ENCODE results near the gene TNF. TPM values are rescaled to one million over a fixed set of nuclear protein-coding genes. Genes with fewer than 3 reads are reported as not detected.

Gene TNF
- total RNA-seq: not detected

DNA sequence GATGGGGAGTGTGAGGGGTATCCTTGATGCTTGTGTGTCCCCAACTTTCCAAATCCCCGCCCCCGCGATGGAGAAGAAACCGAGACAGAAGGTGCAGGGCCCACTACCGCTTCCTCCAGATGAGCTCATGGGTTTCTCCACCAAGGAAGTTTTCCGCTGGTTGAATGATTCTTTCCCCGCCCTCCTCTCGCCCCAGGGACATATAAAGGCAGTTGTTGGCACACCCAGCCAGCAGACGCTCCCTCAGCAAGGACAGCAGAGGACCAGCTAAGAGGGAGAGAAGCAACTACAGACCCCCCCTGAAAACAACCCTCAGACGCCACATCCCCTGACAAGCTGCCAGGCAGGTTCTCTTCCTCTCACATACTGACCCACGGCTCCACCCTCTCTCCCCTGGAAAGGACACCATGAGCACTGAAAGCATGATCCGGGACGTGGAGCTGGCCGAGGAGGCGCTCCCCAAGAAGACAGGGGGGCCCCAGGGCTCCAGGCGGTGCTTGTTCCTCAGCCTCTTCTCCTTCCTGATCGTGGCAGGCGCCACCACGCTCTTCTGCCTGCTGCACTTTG lies at the start of gene TNF:
Gene TNF (plus strand): TSS at position 231 of the 567 bp plus-strand sequence. CDS start 177 bp downstream, at position 408.

DNA sequence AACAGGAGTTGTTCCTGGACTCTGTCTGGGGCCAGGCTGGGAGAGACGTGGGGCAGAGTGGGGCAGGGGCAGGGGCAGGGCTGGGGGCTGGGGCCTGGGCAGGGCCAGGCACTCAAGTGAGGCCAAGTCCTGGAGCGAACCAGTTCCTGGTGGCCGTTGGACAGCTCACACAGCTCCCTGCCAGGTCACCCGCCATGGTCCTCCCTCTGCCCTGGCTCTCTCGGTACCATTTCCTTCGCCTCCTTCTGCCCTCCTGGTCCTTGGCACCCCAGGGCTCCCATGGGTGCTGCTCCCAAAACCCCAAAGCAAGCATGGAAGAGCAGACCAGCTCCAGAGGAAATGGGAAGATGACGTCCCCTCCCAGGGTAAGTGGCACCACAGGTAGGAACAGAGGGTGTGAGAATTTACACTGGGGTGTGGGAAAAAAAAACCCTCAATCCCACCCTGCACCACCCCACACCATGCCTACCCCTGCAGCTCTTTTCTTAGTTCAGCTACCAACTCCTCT lies 46.5 kb upstream of the TNF start, which contains the start of gene MCCD1:
Gene MCCD1 (plus strand): TSS at position 142 of the 508 bp plus-strand sequence. CDS start 53 bp downstream, at position 195.

DNA sequence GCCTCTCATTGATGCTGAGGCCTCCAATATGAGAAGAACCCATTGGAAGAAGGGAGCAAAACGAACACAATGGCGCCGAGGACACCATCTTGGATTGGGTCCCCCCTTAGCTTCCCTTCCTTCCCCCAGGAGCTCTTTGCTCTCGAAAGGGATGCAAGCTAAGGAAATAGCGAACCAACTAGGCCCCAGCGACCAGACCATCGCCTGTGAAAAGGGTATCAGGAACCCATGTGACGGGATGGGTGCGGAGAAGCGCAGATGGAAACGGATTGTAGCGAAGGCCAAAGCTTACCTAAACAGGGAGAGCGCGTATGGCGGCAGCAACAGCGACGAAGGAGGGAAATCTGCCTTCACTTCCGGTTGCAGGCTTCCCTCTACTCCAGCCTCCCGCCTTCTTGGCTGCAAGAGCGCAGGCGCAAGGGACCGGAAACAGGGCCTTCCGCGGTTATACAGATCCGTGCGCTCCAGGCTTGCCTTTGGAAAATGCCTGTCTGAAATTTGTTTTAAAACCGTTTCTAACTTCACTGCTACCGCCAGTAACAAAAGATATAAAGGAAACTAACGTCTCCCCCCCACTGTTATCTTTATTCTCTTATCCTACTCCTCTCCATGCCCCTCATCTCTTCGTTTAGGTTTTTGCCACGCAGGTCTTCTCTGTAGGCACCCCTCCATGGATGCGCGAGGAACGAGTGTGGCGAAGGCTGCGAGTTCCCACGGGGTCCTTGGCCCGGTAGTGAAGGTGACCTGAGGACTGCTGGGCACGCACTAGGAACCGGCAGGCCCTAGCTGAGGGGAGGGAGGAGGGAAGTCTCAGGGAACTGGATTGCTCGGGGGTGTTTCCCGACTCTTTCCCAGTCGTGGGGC lies 33.5 kb upstream of the TNF start, which contains the start of gene DDX39B:
Gene DDX39B (minus strand): TSS at position 346 of the 864 bp plus-strand sequence. CDS start 1,471 bp downstream, outside the sequence.

DNA sequence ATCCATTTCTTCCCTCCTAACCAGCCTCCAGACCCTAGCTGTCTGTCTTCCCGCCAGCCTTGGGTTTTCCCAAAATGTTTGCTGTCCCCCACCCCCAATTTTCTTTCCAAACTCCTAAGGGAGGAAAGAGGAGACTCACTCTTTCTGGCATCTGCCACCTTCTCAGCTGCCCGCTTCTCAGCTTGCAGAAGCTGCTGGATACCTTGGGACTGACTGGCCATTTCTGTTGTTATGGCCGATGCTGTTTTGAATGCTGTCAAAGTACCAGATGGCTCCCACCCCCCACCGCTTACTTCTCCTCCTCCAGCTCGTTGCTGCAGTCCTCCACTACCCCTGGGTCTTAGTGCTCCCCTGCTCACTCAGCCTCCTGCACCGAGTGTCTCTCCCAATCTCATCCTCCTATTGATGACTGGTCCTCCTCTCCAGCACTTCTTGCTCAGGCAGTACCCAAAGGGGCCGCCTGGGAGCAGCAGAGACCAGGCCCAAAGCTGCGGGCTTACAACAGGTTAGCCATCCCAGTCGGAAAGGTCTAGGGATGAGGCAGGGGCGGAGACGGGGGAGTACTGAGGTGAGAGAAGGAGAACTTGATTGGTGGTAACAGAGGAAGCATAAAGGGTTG lies 28.9 kb upstream of the TNF start, which contains the start of gene ATP6V1G2:
Gene ATP6V1G2 (minus strand): TSS at position 270 of the 619 bp plus-strand sequence. CDS start 49 bp downstream, at position 221.

DNA sequence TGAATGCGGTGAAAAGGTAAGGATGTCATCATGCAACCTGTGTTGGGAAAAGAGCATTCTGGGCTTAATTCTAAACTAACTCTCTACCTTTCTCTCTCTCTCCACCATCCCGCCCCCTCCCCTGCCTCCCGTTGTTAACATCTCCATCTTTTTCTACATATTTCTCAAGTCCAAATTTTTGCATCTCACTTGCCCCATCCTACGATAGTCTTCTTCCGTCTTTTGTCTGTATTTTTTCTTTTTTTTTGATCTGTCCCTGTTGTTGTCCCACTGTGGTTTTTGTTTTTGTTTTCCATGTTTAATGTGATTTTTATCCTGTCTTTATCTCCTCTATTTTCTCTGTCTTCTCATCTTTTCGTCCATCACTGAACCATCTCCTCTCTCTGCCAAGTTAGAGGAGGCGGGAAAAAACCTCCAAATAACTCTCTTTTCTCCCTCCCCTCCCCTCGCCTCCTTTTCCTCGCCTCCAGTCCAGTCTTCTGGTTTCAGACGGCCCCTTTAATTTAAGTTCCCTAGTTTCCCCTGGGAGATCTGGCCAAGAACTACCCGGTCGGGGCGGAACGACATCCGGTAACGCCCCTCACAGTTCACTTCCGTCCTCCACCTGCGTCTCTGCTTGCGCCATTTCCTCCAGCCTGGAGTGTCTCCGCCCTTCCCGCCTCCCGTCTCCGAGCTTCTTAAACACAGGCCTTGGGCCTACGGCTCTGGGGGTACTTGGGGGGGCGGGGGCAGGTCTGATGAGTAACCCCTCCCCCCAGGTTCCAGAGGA lies 28.2 kb upstream of the TNF start, which contains the start of gene NFKBIL1:
Gene NFKBIL1 (plus strand): TSS at position 651 of the 769 bp plus-strand sequence. CDS start 87 bp downstream, at position 738.

DNA sequence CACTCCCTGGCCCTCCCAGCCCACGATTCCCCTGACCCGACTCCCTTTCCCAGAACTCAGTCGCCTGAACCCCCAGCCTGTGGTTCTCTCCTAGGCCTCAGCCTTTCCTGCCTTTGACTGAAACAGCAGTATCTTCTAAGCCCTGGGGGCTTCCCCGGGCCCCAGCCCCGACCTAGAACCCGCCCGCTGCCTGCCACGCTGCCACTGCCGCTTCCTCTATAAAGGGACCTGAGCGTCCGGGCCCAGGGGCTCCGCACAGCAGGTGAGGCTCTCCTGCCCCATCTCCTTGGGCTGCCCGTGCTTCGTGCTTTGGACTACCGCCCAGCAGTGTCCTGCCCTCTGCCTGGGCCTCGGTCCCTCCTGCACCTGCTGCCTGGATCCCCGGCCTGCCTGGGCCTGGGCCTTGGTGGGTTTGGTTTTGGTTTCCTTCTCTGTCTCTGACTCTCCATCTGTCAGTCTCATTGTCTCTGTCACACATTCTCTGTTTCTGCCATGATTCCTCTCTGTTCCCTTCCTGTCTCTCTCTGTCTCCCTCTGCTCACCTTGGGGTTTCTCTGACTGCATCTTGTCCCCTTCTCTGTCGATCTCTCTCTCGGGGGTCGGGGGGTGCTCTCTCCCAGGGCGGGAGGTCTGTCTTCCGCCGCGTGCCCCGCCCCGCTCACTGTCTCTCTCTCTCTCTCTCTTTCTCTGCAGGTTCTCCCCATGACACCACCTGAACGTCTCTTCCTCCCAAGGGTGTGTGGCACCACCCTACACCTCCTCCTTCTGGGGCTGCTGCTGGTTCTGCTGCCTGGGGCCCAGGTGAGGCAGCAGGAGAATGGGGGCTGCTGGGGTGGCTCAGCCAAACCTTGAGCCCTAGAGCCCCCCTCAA lies 3.1 kb upstream of the TNF start, which contains the start of gene LTA:
Gene LTA (plus strand): TSS at position 249 of the 871 bp plus-strand sequence. CDS start 454 bp downstream, at position 703.

DNA sequence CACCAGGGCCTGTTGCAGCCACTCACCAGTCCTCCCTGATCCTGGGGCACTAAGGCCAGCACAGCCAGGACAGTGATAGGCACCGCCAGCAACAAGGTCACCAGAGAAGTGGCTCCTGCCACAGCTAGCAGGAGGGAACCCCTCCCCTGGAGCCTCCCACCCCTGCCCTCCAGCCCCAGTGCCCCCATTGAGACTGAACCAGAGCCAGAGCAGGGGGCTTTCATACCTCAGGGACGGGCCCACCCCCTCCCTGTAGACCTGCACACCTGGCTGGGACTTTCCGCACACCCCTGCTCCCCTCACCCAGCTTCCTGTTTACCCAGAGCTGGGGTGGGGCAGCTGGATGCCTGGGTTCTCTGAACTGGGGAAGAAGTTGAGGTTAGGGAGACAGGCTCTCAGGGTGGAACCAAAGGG lies 6.9 kb downstream of the TNF start, which contains the start of gene LTB:
Gene LTB (minus strand): TSS at position 195 of the 414 bp plus-strand sequence. CDS start 7 bp downstream, at position 188.

DNA sequence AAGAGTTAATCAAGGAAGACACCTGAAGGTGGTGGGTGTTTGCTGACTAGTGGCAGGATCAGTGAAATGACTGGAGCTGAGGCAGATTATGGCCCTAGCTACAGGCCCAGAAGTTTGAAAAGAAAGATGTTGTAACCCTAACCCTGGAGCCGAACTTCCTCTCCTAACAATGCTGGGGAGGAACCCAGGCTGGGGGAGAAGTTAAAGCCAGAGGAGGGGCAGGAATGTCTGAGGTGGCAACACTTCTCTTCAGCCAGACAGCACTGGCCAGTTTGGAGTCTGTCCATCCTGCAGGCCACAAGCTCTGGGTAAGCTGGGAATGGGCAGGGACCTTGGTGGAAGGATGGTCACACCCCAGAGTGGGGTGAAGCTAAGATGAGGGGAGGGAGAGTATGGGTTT lies 10.6 kb downstream of the TNF start, which contains the start of gene LST1:
Gene LST1 (plus strand): TSS at position 270 of the 400 bp plus-strand sequence. CDS start 1,023 bp downstream, outside the sequence.

DNA sequence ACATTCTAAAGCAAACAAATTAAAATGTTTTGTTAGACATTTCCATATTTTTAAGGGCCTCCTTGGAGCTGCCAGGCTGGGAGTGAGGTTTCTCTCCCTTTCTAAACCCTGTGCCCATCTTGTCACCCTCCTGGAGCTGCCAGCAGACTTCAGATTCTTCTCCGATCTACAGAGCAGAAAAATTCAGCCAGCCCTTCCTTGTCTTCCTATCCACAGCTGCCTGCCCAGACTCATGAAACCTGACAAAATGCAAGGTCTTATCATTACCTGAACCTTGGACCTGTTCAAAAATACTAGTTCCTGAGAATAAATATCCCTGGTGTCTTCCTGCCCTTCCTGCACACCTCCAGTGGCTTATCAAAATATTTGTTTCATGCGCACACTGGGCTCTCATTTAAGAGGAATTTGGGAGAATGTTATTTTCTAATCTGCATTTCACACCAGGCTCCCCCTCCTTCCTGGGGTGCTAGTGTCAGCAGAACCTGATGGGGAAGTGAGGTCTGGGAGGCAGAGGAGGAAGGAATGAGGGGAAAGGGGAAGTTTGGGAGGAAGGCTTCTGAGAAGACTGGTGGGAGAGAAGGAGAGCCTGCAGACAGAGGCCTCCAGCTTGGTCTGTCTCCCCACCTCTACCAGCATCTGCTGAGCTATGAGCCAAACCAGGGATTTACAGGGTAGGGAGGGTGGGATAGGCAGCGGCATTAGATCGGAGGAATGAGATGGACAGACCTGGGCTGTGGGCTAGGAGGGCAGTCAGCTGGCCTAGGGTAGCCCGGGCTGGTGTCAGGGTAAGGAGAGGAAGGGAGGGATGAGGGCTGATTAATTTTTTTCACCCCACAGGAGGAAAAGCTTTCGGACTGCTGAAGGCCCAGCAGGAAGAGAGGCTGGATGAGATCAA lies 39.6 kb downstream of the TNF start, which contains the start of gene AIF1:
Gene AIF1 (plus strand): TSS at position 551 of the 895 bp plus-strand sequence. CDS start 96 bp downstream, at position 647.

DNA sequence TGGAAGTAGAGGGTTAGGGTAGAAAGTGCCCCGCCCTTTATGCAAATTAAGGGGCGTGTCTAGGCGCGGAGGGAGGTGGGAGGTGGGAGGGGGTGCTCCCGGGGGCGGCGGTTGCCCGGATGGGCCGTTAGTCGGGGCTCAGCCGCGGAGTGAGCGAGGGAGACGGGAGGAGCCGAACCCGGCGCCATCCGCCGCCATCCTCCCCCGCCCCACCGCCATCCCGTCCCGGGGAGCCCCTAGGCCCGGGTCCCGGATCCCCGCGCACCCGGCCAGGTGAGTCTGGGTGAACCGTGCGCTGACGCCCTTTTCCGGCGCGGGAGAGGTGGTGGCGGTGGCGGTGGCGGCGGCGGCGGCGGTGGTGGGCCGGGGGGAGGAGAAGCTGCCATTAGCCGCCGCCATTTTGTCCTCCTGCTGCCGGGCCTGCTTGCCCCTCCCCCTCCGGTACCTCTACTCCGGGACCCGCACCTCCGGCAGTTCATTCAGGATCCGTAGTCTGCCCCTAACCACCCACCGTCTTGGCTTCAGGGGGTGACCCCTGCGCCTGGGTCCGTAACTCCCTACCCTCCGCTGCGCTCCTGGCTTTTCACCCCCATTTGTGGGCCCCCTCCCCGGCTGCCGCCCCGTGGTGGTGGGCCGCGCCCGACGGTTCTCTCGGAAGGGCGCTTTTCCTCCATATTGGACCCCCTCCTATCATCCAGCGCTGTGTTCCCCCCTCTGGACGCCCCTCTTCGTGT lies 45.4 kb downstream of the TNF start, which contains the start of gene PRRC2A:
Gene PRRC2A (plus strand): TSS at position 130 of the 734 bp plus-strand sequence. CDS start 2,075 bp downstream, outside the sequence.

Small RNA genes lying within 50 kb of the gene (small RNA-seq; reads per million reads assigned to genes)
- 4.6 reads per million, percentile 86 among the genes with 10 or more reads in this experiment for gene SNORA38 (ENCODE audit: low replicate concordance)
- 396 reads per million, percentile 97 among the genes with 10 or more reads in this experiment for gene SNORD117 (ENCODE audit: low replicate concordance)
- not detected for gene SNORD84 (ENCODE audit: low replicate concordance)
- not detected for gene UQCRHP1 (ENCODE audit: low replicate concordance)

Other genes with a start within 250 kb of the TNF start
- gene HLA-B, start 218.4 kb upstream of the TNF start, total RNA-seq: 15.0 TPM
- gene MICA, start 172.0 kb upstream of the TNF start, total RNA-seq: 0.63 TPM
- gene MICB, start 77.4 kb upstream of the TNF start, total RNA-seq: 0.31 TPM
- gene MCCD1, start 46.6 kb upstream of the TNF start, total RNA-seq: not detected
- 296 TPM for gene DDX39B, start 33.6 kb upstream of the TNF start, total RNA-seq
- 58.8 TPM for gene ATP6V1G2, start 29.0 kb upstream of the TNF start, total RNA-seq
- 15.3 TPM for gene NFKBIL1, start 28.0 kb upstream of the TNF start, total RNA-seq
- not detected for gene LTA, start 3.3 kb upstream of the TNF start, total RNA-seq
- not detected for gene LTB, start 6.9 kb downstream of the TNF start, total RNA-seq
- gene LST1, start 10.7 kb downstream of the TNF start, total RNA-seq: not detected
- not detected for gene NCR3, start 17.4 kb downstream of the TNF start, total RNA-seq
- gene AIF1, start 39.7 kb downstream of the TNF start, total RNA-seq: 3.4 TPM
- 94.8 TPM for gene PRRC2A, start 45.1 kb downstream of the TNF start, total RNA-seq
- gene BAG6, start 77.1 kb downstream of the TNF start, total RNA-seq: 177 TPM
- gene APOM, start 80.3 kb downstream of the TNF start, total RNA-seq: 2.2 TPM
- gene C6orf47, start 85.2 kb downstream of the TNF start, total RNA-seq: 17.2 TPM
- 11.3 TPM for gene GPANK1, start 89.4 kb downstream of the TNF start, total RNA-seq
- 83.6 TPM for gene CSNK2B, start 90.5 kb downstream of the TNF start, total RNA-seq
- gene LY6G5B, start 94.4 kb downstream of the TNF start, total RNA-seq: 13.5 TPM
- 5.6 TPM for gene LY6G5C, start 105.5 kb downstream of the TNF start, total RNA-seq
- gene ABHD16A, start 127.8 kb downstream of the TNF start, total RNA-seq: 67.9 TPM
- not detected for gene LY6G6F, start 131.3 kb downstream of the TNF start, total RNA-seq
- not detected for gene LY6G6D, start 139.8 kb downstream of the TNF start, total RNA-seq
- not detected for gene LY6G6C, start 146.2 kb downstream of the TNF start, total RNA-seq
- not detected for gene MPIG6B, start 147.8 kb downstream of the TNF start, total RNA-seq
- 126 TPM for gene DDAH2, start 153.7 kb downstream of the TNF start, total RNA-seq
- 20.0 TPM for gene CLIC1, start 161.0 kb downstream of the TNF start, total RNA-seq
- gene MSH5, start 164.4 kb downstream of the TNF start, total RNA-seq: 14.1 TPM
- gene SAPCD1, start 187.1 kb downstream of the TNF start, total RNA-seq: 1.3 TPM
- gene VWA7, start 201.8 kb downstream of the TNF start, total RNA-seq: 0.31 TPM
- 57.9 TPM for gene VARS1, start 220.2 kb downstream of the TNF start, total RNA-seq
- gene LSM2, start 231.4 kb downstream of the TNF start, total RNA-seq: 15.3 TPM
- gene HSPA1L, start 239.7 kb downstream of the TNF start, total RNA-seq: 3.1 TPM
- gene HSPA1A, start 240.0 kb downstream of the TNF start, total RNA-seq: 170 TPM